Neural cell (in vitro differentiated cells): ENCODE results near the gene MAPK1. TPM values are rescaled to one million over a fixed set of nuclear protein-coding genes. Genes with fewer than 3 reads are reported as not detected.

Source experiments
- H2AFZ ChIP-seq: fragments of 200-600, 300-800 bp; sonication (generic), shearing (Covaris generic); 2 replicates; pipeline ENCODE4 v1.6.0; 2014; ENCODE audit warnings: low read depth, mild to moderate bottlenecking, antibody characterized with exemption, low read length, moderate library complexity
- H3F3A ChIP-seq: fragments of 200-600 bp; shearing (Covaris generic); 2 replicates; pipeline ENCODE4 v1.6.1; 2016; ENCODE audit warnings: mild to moderate bottlenecking, moderate library complexity, mixed read lengths, antibody characterized with exemption, low read length; ENCODE audit not compliant: insufficient read depth, poor library complexity, severe bottlenecking
- H3K27ac ChIP-seq: fragments of 200-600, 300-800 bp; sonication (generic), shearing (Covaris generic); 2 replicates; pipeline ENCODE4 v1.5.1; 2014; ENCODE audit warnings: mild to moderate bottlenecking, low read length, moderate library complexity
- H3K27me3 ChIP-seq: fragments of 300-800, 200-600 bp; sonication (generic), shearing (Covaris generic); 2 replicates; pipeline ENCODE4 v1.6.0; 2014; ENCODE audit warnings: mild to moderate bottlenecking, low read depth, low read length, moderate library complexity; ENCODE audit not compliant: insufficient read depth
- H3K36me3 ChIP-seq: fragments of 300-800, 200-600 bp; sonication (generic), shearing (Covaris generic); 2 replicates; pipeline ENCODE4 v1.5.1; 2014; ENCODE audit warnings: mild to moderate bottlenecking, antibody characterized with exemption, low read length, moderate library complexity; ENCODE audit not compliant: insufficient read depth
- H3K4me2 ChIP-seq: fragments of 300-800, 200-600 bp; sonication (generic), shearing (Covaris generic); 2 replicates; pipeline ENCODE4 v1.6.0; 2014; ENCODE audit warnings: mild to moderate bottlenecking, low read length
- H3K4me3 ChIP-seq: fragments of 300-800, 200-600 bp; sonication (generic), shearing (Covaris generic); 2 replicates; pipeline ENCODE4 v1.5.1; 2014; ENCODE audit warnings: mild to moderate bottlenecking, low read length, moderate library complexity
- H3K79me2 ChIP-seq: fragments of 200-600 bp; shearing (Covaris generic); replicated peaks from 2 replicates; pipeline ENCODE4 v1.6.0; 2014; ENCODE audit warnings: mild to moderate bottlenecking, low read length, moderate library complexity; ENCODE audit not compliant: insufficient read depth
- H3K9ac ChIP-seq: fragments of 300-800, 200-600 bp; sonication (generic), shearing (Covaris generic); 2 replicates; pipeline ENCODE4 v1.6.1; 2016; ENCODE audit warnings: mild to moderate bottlenecking, low read length, mixed read lengths
- H3K9me2 ChIP-seq: fragments of 200-600 bp; shearing (Covaris generic); 2 replicates; pipeline ENCODE4 v1.6.1; 2016; ENCODE audit warnings: mild to moderate bottlenecking, low read length, mixed read lengths; ENCODE audit not compliant: insufficient read depth
- H3K9me3 ChIP-seq: fragments of 200-600, 300-800 bp; sonication (generic), shearing (Covaris generic); 2 replicates; pipeline ENCODE4 v1.6.1; 2016; ENCODE audit warnings: mild to moderate bottlenecking, mixed run types, low read length, moderate library complexity, mixed read lengths
- H4K20me1 ChIP-seq: fragments of 200-600 bp; shearing (Covaris generic); 2 replicates; pipeline ENCODE4 v1.6.1; 2016; ENCODE audit warnings: mild to moderate bottlenecking, mixed run types; ENCODE audit not compliant: insufficient read depth
- CTCF ChIP-seq: fragments of 450-650 bp; IDR thresholded peaks from 2 replicates; pipeline ENCODE4 v1.5.1; 2014; ENCODE audit warnings: antibody characterized with exemption, mild to moderate bottlenecking, moderate library complexity; ENCODE audit not compliant: poor library complexity, severe bottlenecking
- EP300 ChIP-seq: fragments of 450-650 bp; conservative IDR thresholded peaks from 2 replicates; pipeline ENCODE4 v1.6.1; 2014; ENCODE audit warnings: antibody characterized with exemption, mild to moderate bottlenecking, moderate library complexity; ENCODE audit not compliant: poor library complexity, severe bottlenecking
- EZH2 ChIP-seq: fragments of 200-600, 300-800 bp; shearing (Covaris generic), sonication (generic); IDR thresholded peaks from 2 replicates; pipeline ENCODE4 v1.6.1; 2014; ENCODE audit warnings: antibody characterized with exemption, low read length, borderline replicate concordance, mild to moderate bottlenecking; ENCODE audit not compliant: insufficient read depth, poor library complexity, severe bottlenecking
- MXI1 ChIP-seq: fragments of 450-650 bp; conservative IDR thresholded peaks from 2 replicates; pipeline ENCODE4 v1.6.1; 2014; ENCODE audit warnings: antibody characterized with exemption, mild to moderate bottlenecking; ENCODE audit not compliant: poor library complexity, severe bottlenecking
- POLR2AphosphoS5 ChIP-seq: IDR thresholded peaks from 2 replicates; pipeline ENCODE4 v1.6.1; 2012
- RAD21 ChIP-seq: fragments of 450-650 bp; conservative IDR thresholded peaks from 2 replicates; pipeline ENCODE4 v1.6.1; 2014; ENCODE audit warnings: antibody characterized with exemption, mild to moderate bottlenecking, moderate library complexity
- REST ChIP-seq: IDR thresholded peaks from 2 replicates; pipeline ENCODE4 v1.6.1; 2012; ENCODE audit warnings: borderline replicate concordance
- SMC3 ChIP-seq: fragments of 450-650 bp; conservative IDR thresholded peaks from 2 replicates; pipeline ENCODE4 v1.6.1; 2014; ENCODE audit warnings: antibody characterized with exemption, mild to moderate bottlenecking, moderate library complexity; ENCODE audit not compliant: poor library complexity
- TAF1 ChIP-seq: IDR thresholded peaks from 2 replicates; pipeline ENCODE4 v1.6.1; 2012; ENCODE audit warnings: low read depth
- polyA plus RNA-seq: library from polyadenylated mRNA; depleted of rRNA; stranded (reverse); fragments of >200 nt; gene quantifications from 2 replicates; pipeline ENCODE4 v1.2.3, GENCODE V29; 2014

The MAPK1 gene
- polyA plus RNA-seq, 1 donor from 2014 or later: 43.3 TPM

- peaks cover 11% of the 10 kb centered on the region for H3K79me2 ChIP-seq
Measured at GRCh38 chr22:21803811-21804249, 63.6 kb downstream of the MAPK1 start.

GRCh38 chr22:21802673-21803072 is 64.8 kb downstream of the MAPK1 start:
- H3K9me3 ChIP-seq: no peaks in the 10 kb centered on the region
- no peak overlapping the region for H3K4me3 ChIP-seq
- H2AFZ ChIP-seq: no peak overlapping the region
- no peak overlapping the region for H3K4me2 ChIP-seq
- peaks cover 12% of the 10 kb centered on the region for H3K36me3 ChIP-seq
- no peaks in the 10 kb centered on the region for H3F3A ChIP-seq
- no peaks in the 10 kb centered on the region for H3K9me2 ChIP-seq
- H3K79me2 ChIP-seq: peaks cover 5% of the 10 kb centered on the region
- H3K27ac ChIP-seq: no peak overlapping the region
- no peaks in the 10 kb centered on the region for H4K20me1 ChIP-seq
- no peak overlapping the region for H3K9ac ChIP-seq
- no peaks in the 10 kb centered on the region for H3K27me3 ChIP-seq
- TF ChIP-seq MXI1 (no peak), POLR2AphosphoS5 (no peak), EZH2 (no peak), EP300 (no peak), RAD21 (no peak), SMC3 (no peak), CTCF (no peak)

More at GRCh38 chr22:21803811-21804249, 63.6 kb downstream of the MAPK1 start:
- Histone ChIP-seq H3K27ac (no peak overlapping the region), H3F3A (no peaks in the 10 kb centered on the region), H3K9ac (no peak overlapping the region), H3K9me2 (no peaks in the 10 kb centered on the region), H2AFZ (no peak overlapping the region), H3K27me3 (no peaks in the 10 kb centered on the region), H4K20me1 (no peaks in the 10 kb centered on the region), H3K9me3 (no peaks in the 10 kb centered on the region), H3K4me3 (no peak overlapping the region), H3K4me2 (no peak overlapping the region), H3K36me3 (peaks cover 12% of the 10 kb centered on the region)
- TF ChIP-seq SMC3 (no peak), POLR2AphosphoS5 (no peak), MXI1 (no peak), CTCF (no peak), TAF1 (no peak), REST (no peak), EP300 (no peak), RAD21 (no peak), EZH2 (no peak)
